ENCODE data around the gene CHD9. TPM values are rescaled to one million over a fixed set of nuclear protein-coding genes. Genes with fewer than 3 reads are reported as not detected.

Gene CHD9
- total and polyA plus RNA-seq, 9 of the 15 experiments (the other 6 are each of a cell fraction or from before 2014, with no cell fraction given), result 29.0 to 69.3 (median 40.6) TPM

- TF ChIP-seq TFAP4 (CRISPR knock-in tag; IDR thresholded peaks at IDR 0.05; ENCODE audit: borderline replicate concordance) (peak; percentile 80), ZNF263 (CRISPR knock-in tag; IDR thresholded peaks at IDR 0.05; ENCODE audit: borderline replicate concordance) (peak; percentile 72; the same call in 1 of the 2 replicates), NBN (IDR thresholded peaks at IDR 0.05; ENCODE audit: low read depth) (0 out of 2 replicates have a peak, but pooled peaks have one; percentile 19), NCOA6 (IDR thresholded peaks at IDR 0.05) (no peak), ZNF830 (CRISPR knock-in tag; IDR thresholded peaks at IDR 0.05) (peak; percentile 38; the same call in 1 of the 2 replicates), HNRNPL (IDR thresholded peaks at IDR 0.05; ENCODE audit: low read depth, low read length) (peak; percentile 52), ZNF589 (CRISPR knock-in tag; IDR thresholded peaks at IDR 0.05; ENCODE audit: low read depth) (peak; percentile 46; the same call in 1 of the 2 replicates), CHD2 (IDR thresholded peaks at IDR 0.05; ENCODE audit: low read depth, low read length) (no peak), ETS2 (tag; IDR thresholded peaks at IDR 0.05; ENCODE audit: borderline replicate concordance, poor library complexity, severe bottlenecking) (no peak), CREB1 (IDR thresholded peaks at IDR 0.05) (no peak; the same call in 1 of the 2 replicates), CREB1 (CRISPR knock-in tag; IDR thresholded peaks at IDR 0.05) (peak; percentile 64; the same call in 1 of the 2 replicates), RBBP5 (IDR thresholded peaks at IDR 0.05; ENCODE audit: borderline replicate concordance, insufficient read depth, low read length, poor library complexity, severe bottlenecking) (peak; percentile 76), KLF16 (IDR thresholded peaks at IDR 0.05) (peak; percentile 63), ESRRA (IDR thresholded peaks at IDR 0.05; ENCODE audit: borderline replicate concordance, low read depth) (peak; percentile 51; the same call in 1 of the 2 replicates), KDM5B (IDR thresholded peaks at IDR 0.05; ENCODE audit: insufficient replicate concordance, low read depth, low read length) (peak; percentile 27), ZNF143 (CRISPR knock-in tag; IDR thresholded peaks at IDR 0.05) (peak; percentile 55; the same call in 1 of the 2 replicates), EGR1 (conservative IDR thresholded peaks at IDR 0.05) (peak; percentile 82), ARHGAP35 (IDR thresholded peaks at IDR 0.05; ENCODE audit: partially characterized antibody) (no peak), DPF2 (IDR thresholded peaks at IDR 0.05) (0 out of 2 replicates have a peak, but pooled peaks have one; percentile 37), CREB5 (CRISPR knock-in tag; IDR thresholded peaks at IDR 0.05) (no peak), CBFA2T2 (conservative IDR thresholded peaks at IDR 0.05) (peak; percentile 23; the same call in 1 of the 2 replicates), ZZZ3 (IDR thresholded peaks at IDR 0.05) (no peak), ZNF707 (CRISPR knock-in tag; conservative IDR thresholded peaks at IDR 0.05) (no peak)
Observed at GRCh38 chr16:53054670-53055485, at the start of gene CHD9 (continued).
